IMR-90 (cell line): ENCODE data around the gene ZNF750. TPM values are rescaled to one million over a fixed set of nuclear protein-coding genes. Genes with fewer than 3 reads are reported as not detected.

Experiments
- ATAC-seq: fragments of 200-7000 bp; cut with Tn5 transposase; 2 replicates; pipeline ENCODE4 v1.9.1; 2020; ENCODE audit warnings: low read depth, mild to moderate bottlenecking, moderate library complexity
- BruUV-seq: library from RNA; stranded (reverse); fragments of 400-500 nt; replicated peaks from 2 replicates; lab custom pipeline; 2021; lab: Mats Ljungman, UMichigan
- CTCF ChIA-PET: fragments of 300-600 bp; formaldehyde crosslinking; extraction: SDS; loops from one replicate; lab custom pipeline; 2021; ENCODE audit warnings: antibody characterized with exemption; lab: Yijun Ruan, JAX
- POLR2A ChIA-PET: fragments of 300-600 bp; sonication (Branson Sonifier 250); formaldehyde crosslinking; loops from one replicate; lab custom pipeline; 2022; ENCODE audit warnings: antibody characterized with exemption; ENCODE audit not compliant: unreplicated experiment; lab: Charles Lee
- DNase-seq: peaks from one replicate; pipeline ENCODE4 v3.0.0; 2013
- H2AFZ ChIP-seq: replicated peaks from 2 replicates; pipeline ENCODE3; 2013; ENCODE audit warnings: low read length, mild to moderate bottlenecking; ENCODE audit not compliant: poor library complexity
- H2AK5ac ChIP-seq: 2 replicates; pipeline ENCODE4 v1.6.1; 2013; ENCODE audit warnings: low read depth, low read length, inconsistent platforms
- H2AK9ac ChIP-seq: replicated peaks from 2 replicates; pipeline ENCODE3; 2013; ENCODE audit warnings: mild to moderate bottlenecking, low read depth, low read length, moderate library complexity; ENCODE audit not compliant: poor library complexity
- H2BK120ac ChIP-seq: 2 replicates; pipeline ENCODE4 v1.6.1; 2013; ENCODE audit warnings: low read depth, low read length, inconsistent platforms
- H2BK15ac ChIP-seq: 3 replicates; pipeline ENCODE4 v1.6.1; 2013; ENCODE audit warnings: low read depth, low read length, inconsistent platforms
- H2BK20ac ChIP-seq: 2 replicates; pipeline ENCODE4 v1.6.1; 2013; ENCODE audit warnings: low read depth, mild to moderate bottlenecking, inconsistent platforms, low read length, moderate library complexity
- H2BK5ac ChIP-seq: 2 replicates; pipeline ENCODE4 v1.6.1; 2013; ENCODE audit warnings: mild to moderate bottlenecking, low read depth, low read length, inconsistent platforms; ENCODE audit not compliant: poor library complexity, severe bottlenecking
- H3K14ac ChIP-seq: replicated peaks from 2 replicates; pipeline ENCODE4 v1.6.1; 2013; ENCODE audit warnings: low read depth, low read length, inconsistent platforms
- H3K18ac ChIP-seq: 2 replicates; pipeline ENCODE4 v1.6.1; 2013; ENCODE audit warnings: low read depth, low read length, control low read depth
- H3K23ac ChIP-seq: 2 replicates; pipeline ENCODE4 v1.6.1; 2013; ENCODE audit warnings: low read depth, low read length, inconsistent platforms
- H3K27ac ChIP-seq: 2 replicates; pipeline ENCODE4 v1.5.1; 2013; ENCODE audit warnings: mild to moderate bottlenecking, control low read depth, low read length; ENCODE audit not compliant: insufficient read depth
- H3K27me3 ChIP-seq: 2 replicates; pipeline ENCODE4 v1.6.1; 2013; ENCODE audit warnings: low read length; ENCODE audit not compliant: control insufficient read depth, insufficient read depth
- H3K36me3 ChIP-seq: 2 replicates; pipeline ENCODE4 v1.6.1; 2013; ENCODE audit warnings: low read length, mixed read lengths; ENCODE audit not compliant: control insufficient read depth, insufficient read depth
- H3K4ac ChIP-seq: 2 replicates; pipeline ENCODE4 v1.6.1; 2013; ENCODE audit warnings: low read depth, low read length, inconsistent platforms
- H3K4me1 ChIP-seq: 2 replicates; pipeline ENCODE4 v1.6.1; 2013; ENCODE audit warnings: low read length, mixed read lengths; ENCODE audit not compliant: control insufficient read depth, insufficient read depth
- H3K4me2 ChIP-seq: 2 replicates; pipeline ENCODE4 v1.6.1; 2013; ENCODE audit warnings: low read depth, mild to moderate bottlenecking, control low read depth, low read length, moderate library complexity
- H3K4me3 ChIP-seq: 2 replicates; pipeline ENCODE4 v1.5.1; 2013; ENCODE audit warnings: low read depth, mild to moderate bottlenecking, control low read depth, low read length, moderate library complexity; ENCODE audit not compliant: insufficient read depth
- H3K56ac ChIP-seq: 2 replicates; pipeline ENCODE4 v1.6.1; 2013; ENCODE audit warnings: low read length, inconsistent platforms; ENCODE audit not compliant: insufficient read depth; ENCODE audit errors: extremely low read depth
- H3K79me1 ChIP-seq, 2 experiments: 2 replicates each; pipeline ENCODE4 v1.6.1; 2013; ENCODE audit warnings: low read length in 2 of 2, inconsistent platforms in 1 of 2, low read depth in 1 of 2
- H3K9ac ChIP-seq: 2 replicates; pipeline ENCODE4 v1.6.1; 2013; ENCODE audit warnings: low read depth, low read length, control low read depth
- H3K9me1 ChIP-seq: 2 replicates; pipeline ENCODE4 v1.6.1; 2013; ENCODE audit warnings: low read length, inconsistent platforms; ENCODE audit not compliant: insufficient read depth
- H3K9me3 ChIP-seq: 2 replicates; pipeline ENCODE4 v1.6.1; 2013; ENCODE audit warnings: low read length; ENCODE audit not compliant: control insufficient read depth, insufficient read depth
- H4K20me1 ChIP-seq: 2 replicates; pipeline ENCODE4 v1.6.1; 2013; ENCODE audit warnings: low read length, inconsistent platforms; ENCODE audit not compliant: insufficient read depth
- H4K5ac ChIP-seq: 2 replicates; pipeline ENCODE4 v1.6.1; 2013; ENCODE audit warnings: mild to moderate bottlenecking, low read depth, low read length, control low read depth
- H4K8ac ChIP-seq, 2 experiments: 2 replicates each; pipeline ENCODE4 v1.6.1; 2013; ENCODE audit warnings: low read depth in 2 of 2, low read length in 2 of 2, control low read depth in 1 of 2, inconsistent platforms in 1 of 2
- H4K91ac ChIP-seq: 2 replicates; pipeline ENCODE4 v1.6.1; 2013; ENCODE audit warnings: low read depth, low read length, inconsistent platforms; ENCODE audit not compliant: insufficient read depth
- BHLHE40 ChIP-seq: fragments of 150-350 bp; IDR thresholded peaks from 2 replicates; pipeline ENCODE4 v1.6.1; 2016; ENCODE audit warnings: mild to moderate bottlenecking, low read depth, low read length
- CHD1 ChIP-seq: IDR thresholded peaks from 2 replicates; pipeline ENCODE4 v1.6.1; 2012; ENCODE audit warnings: low read depth, low read length, improper control_type of control experiment
- CTCF ChIP-seq: conservative IDR thresholded peaks from 2 replicates; pipeline ENCODE4 v1.5.1; 2012; ENCODE audit warnings: mild to moderate bottlenecking, low read depth, low read length, improper control_type of control experiment
- ELK1 ChIP-seq: fragments of 150-350 bp; IDR thresholded peaks from 2 replicates; pipeline ENCODE4 v1.6.1; 2016; ENCODE audit warnings: low read depth, mild to moderate bottlenecking, low read length, moderate library complexity, borderline replicate concordance
- FOS ChIP-seq: fragments of 150-350 bp; IDR thresholded peaks from 2 replicates; pipeline ENCODE4 v1.6.1; 2016; ENCODE audit warnings: low read depth, low read length
- MAFK ChIP-seq: IDR thresholded peaks from 2 replicates; pipeline ENCODE4 v1.6.1; 2012; ENCODE audit warnings: low read depth, low read length, improper control_type of control experiment
- MXI1 ChIP-seq: IDR thresholded peaks from 2 replicates; pipeline ENCODE4 v1.6.1; 2012; ENCODE audit warnings: low read depth, mild to moderate bottlenecking, low read length, moderate library complexity, borderline replicate concordance
- NFE2L2 ChIP-seq: fragments of 150-350 bp; IDR thresholded peaks from 2 replicates; pipeline ENCODE4 v1.6.1; 2016; ENCODE audit warnings: low read depth, mild to moderate bottlenecking, low read length
- POLR2A ChIP-seq: IDR thresholded peaks from 2 replicates; pipeline ENCODE4 v1.6.1; 2012; ENCODE audit warnings: mild to moderate bottlenecking, low read depth, low read length
- RAD21 ChIP-seq: IDR thresholded peaks from 2 replicates; pipeline ENCODE4 v1.6.1; 2012; ENCODE audit warnings: low read length, improper control_type of control experiment
- RCOR1 ChIP-seq: IDR thresholded peaks from 2 replicates; pipeline ENCODE4 v1.6.1; 2012; ENCODE audit warnings: mild to moderate bottlenecking, low read length, improper control_type of control experiment; ENCODE audit not compliant: insufficient replicate concordance
- RFX5 ChIP-seq: IDR thresholded peaks from 2 replicates; pipeline ENCODE4 v1.8.0; 2012; ENCODE audit warnings: low read depth, mild to moderate bottlenecking, low read length, moderate library complexity
- WGBS, 2 experiments: methylation state at CpG; one replicate each; pipeline versions ENCODE4 v1.1.5 to v1.1.7; 2013; ENCODE audit warnings: missing lambda C conversion rate in 2 of 2; ENCODE audit not compliant: insufficient read length in 1 of 2; ENCODE audit errors: extremely low coverage in 2 of 2; 5-methylcytosine and 5-hydroxymethylcytosine counted together
- dilution Hi-C: fragments of 300-500 bp; cut with HindIII; formaldehyde crosslinking; loops from one replicate; pipeline ENCODE4 v1.14.3; 2018; ENCODE audit warnings: low sequenced_read_pairs; ENCODE audit not compliant: unreplicated experiment
- in situ Hi-C: fragments of 300-500 bp; cut with MboI; formaldehyde crosslinking; loops from 3 replicates; pipeline ENCODE4 v1.14.3; 2019; ENCODE audit warnings: low sequenced_read_pairs, inconsistent platforms, mixed read lengths
- intact Hi-C: fragments of 100-400 bp; cut with micrococcal nuclease; formaldehyde crosslinking; loops from 2 replicates; pipeline ENCODE4 v1.10.0; 2022
- polyA plus RNA-seq, 3 experiments: library from polyadenylated mRNA; depleted of rRNA; stranded (reverse); fragments of >200 nt; gene quantifications; 2 replicates each; pipeline ENCODE4 v1.2.3, GENCODE V29; 2012; ENCODE audit warnings: low replicate concordance in 1 of 3
- total RNA-seq: library from RNA; depleted of rRNA; stranded (reverse); fragments of >200 nt; gene quantifications from 2 replicates; pipeline ENCODE4 v1.2.3, GENCODE V29; 2012
- TF ChIP-seq, protein P1 (sequence below): fragments of 150-350 bp; IDR thresholded peaks from 2 replicates; pipeline ENCODE4 v1.6.1; 2017; ENCODE audit warnings: mild to moderate bottlenecking, antibody characterized with exemption, low read length, low read depth

Gene ZNF750
- total and polyA plus RNA-seq, 2 of the 4 experiments (the other 2 are of a cell fraction), result not detected

GRCh38 chr17:82798752-82799151, 41.1 kb downstream of the ZNF750 start:
- Histone ChIP-seq H3K18ac (no peak overlapping the region), H3K9me1 (no peaks in the 10 kb centered on the region), H3K4me1 (no peaks in the 10 kb centered on the region), H2BK15ac (no peak overlapping the region), H3K4ac (no peak overlapping the region), H2AK9ac (no peak overlapping the region), H4K20me1 (peaks cover 18% of the 10 kb centered on the region), H2AK5ac (no peak overlapping the region), H4K5ac (no peak overlapping the region), H4K8ac (no peak overlapping the region), H2BK20ac (no peak overlapping the region), H2AFZ (no peak overlapping the region), H3K4me2 (no peak overlapping the region), H3K9me3 (no peaks in the 10 kb centered on the region), H3K9ac (no peak overlapping the region), H2BK5ac (no peak overlapping the region), H3K14ac (no peak overlapping the region), H3K4me3 (no peak overlapping the region), H4K91ac (no peak overlapping the region), H3K36me3 (peaks cover 8% of the 10 kb centered on the region), H3K56ac (no peak overlapping the region), H3K79me1 (peaks cover 8 to 58% of the 10 kb centered on the region in 2 experiments), H3K23ac (no peak overlapping the region), H2BK120ac (no peak overlapping the region), H3K27me3 (no peaks in the 10 kb centered on the region), H3K27ac (no peak overlapping the region)
- ATAC-seq, result no peak
- 86% methylated on average over 3 of the region's 7 CpGs; no CpG with 5 or more reads in 1 of the 2 experiments for WGBS, 2 experiments
- TF ChIP-seq POLR2A (no peak), RFX5 (no peak), MXI1 (no peak), CHD1 (no peak), FOS (no peak), ELK1 (no peak), BHLHE40 (no peak), NFE2L2 (no peak), RCOR1 (no peak), MAFK (no peak), RAD21 (no peak), CTCF (no peak)
- TF ChIP-seq, protein P1, sequence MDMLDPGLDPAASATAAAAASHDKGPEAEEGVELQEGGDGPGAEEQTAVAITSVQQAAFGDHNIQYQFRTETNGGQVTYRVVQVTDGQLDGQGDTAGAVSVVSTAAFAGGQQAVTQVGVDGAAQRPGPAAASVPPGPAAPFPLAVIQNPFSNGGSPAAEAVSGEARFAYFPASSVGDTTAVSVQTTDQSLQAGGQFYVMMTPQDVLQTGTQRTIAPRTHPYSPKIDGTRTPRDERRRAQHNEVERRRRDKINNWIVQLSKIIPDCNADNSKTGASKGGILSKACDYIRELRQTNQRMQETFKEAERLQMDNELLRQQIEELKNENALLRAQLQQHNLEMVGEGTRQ, result no peak
- no TSS peak for BruUV-seq
- dilution Hi-C loops (no loop called here), intact Hi-C loops (no loop called here), in situ Hi-C loops (no loop called here)
- no peak for DNase-seq
- ChIA-PET CTCF (no interaction called here), POLR2A (no interaction called here)
